ENCODE measurements around the gene BAZ1B. TPM values are rescaled to one million over a fixed set of nuclear protein-coding genes. Genes with fewer than 3 reads are reported as not detected.
A peak's percentile ranks its signal among the peaks of the same experiment; 100 is the strongest.

Gene BAZ1B
- total and polyA plus RNA-seq, 9 of the 15 experiments (the other 6 are each of a cell fraction or from before 2014, with no cell fraction given): 15.0 to 134 (median 79.5) TPM

GRCh38 chr7:73567846-73568685, 46.0 kb upstream of the BAZ1B start (continued):
- TF ChIP-seq HMBOX1 (IDR thresholded peaks at IDR 0.05) (no peak), NONO (IDR thresholded peaks at IDR 0.05; ENCODE audit: low read depth in 2 of 2, low read length in 1 of 2) (no peak), RFX1 (IDR thresholded peaks at IDR 0.05) (no peak), TFE3 (CRISPR knock-in tag; IDR thresholded peaks at IDR 0.05) (no peak), COPS2 (conservative IDR thresholded peaks at IDR 0.05) (no peak), NFRKB (IDR thresholded peaks at IDR 0.05; ENCODE audit: low read depth) (no peak), PCBP1 (IDR thresholded peaks at IDR 0.05; ENCODE audit: low read depth, low read length, poor library complexity, severe bottlenecking) (no peak), E2F4 (CRISPR knock-in tag; IDR thresholded peaks at IDR 0.05; ENCODE audit: low read depth) (no peak), HEY1 (CRISPR knock-in tag; IDR thresholded peaks at IDR 0.05; ENCODE audit: borderline replicate concordance) (peak; percentile 35; the same call in 1 of the 2 replicates), GATA2 (CRISPR knock-in tag; IDR thresholded peaks at IDR 0.05) (0 out of 2 replicates have a peak, but pooled peaks have one; percentile 26), ARID4B (CRISPR knock-in tag; IDR thresholded peaks at IDR 0.05) (no peak), E2F5 (CRISPR knock-in tag; IDR thresholded peaks at IDR 0.05) (no peak), POLR2AphosphoS2 (IDR thresholded peaks at IDR 0.05; ENCODE audit: low read length) (peak; percentile 98), HNRNPH1 (optimal IDR thresholded peaks at IDR 0.05; ENCODE audit: low read depth, low read length) (no peak), MLLT1 (IDR thresholded peaks at IDR 0.05) (peak in 1 of 2 experiments; percentile 59; a peak in 1 of 4 replicates), CREM (IDR thresholded peaks at IDR 0.05; ENCODE audit: low read depth) (no peak)
